Right lobe of liver (tissue), 6 donors: Measurements from ENCODE around the gene DSCAM. TPM values are rescaled to one million over a fixed set of nuclear protein-coding genes. Genes with fewer than 3 reads are reported as not detected.

Source experiments
- ATAC-seq, 4 donors: fragments of 200-7000 bp; cut with Tn5 transposase; one replicate each; pipeline ENCODE4 v1.9.1; 2020; ENCODE audit warnings: mild to moderate bottlenecking in 4 of 4, moderate library complexity in 4 of 4
- DNase-seq, 3 donors: peaks; one replicate each; pipeline ENCODE4 v3.0.0-alpha.2; 2020
- H3K27ac ChIP-seq, 3 donors: fragments of 200-600 bp; one replicate each; pipeline ENCODE4 v1.8.0; 2022
- H3K27me3 ChIP-seq, 2 donors: fragments of 200-600 bp; one replicate each; pipeline ENCODE4 v1.8.0; 2022
- H3K36me3 ChIP-seq, 4 donors: fragments of 200-600 bp; sonication (generic) in 1 of 4; one replicate each; pipeline versions ENCODE4 v1.5.1 to v1.8.0; 2017 to 2022; ENCODE audit warnings: control low read depth in 1 of 4
- H3K4me1 ChIP-seq, 4 donors: fragments of 200-600 bp; sonication (generic) in 1 of 4; one replicate each; pipeline versions ENCODE4 v1.5.1 to v1.8.0; 2017 to 2022; ENCODE audit warnings: control low read depth in 1 of 4
- H3K4me3 ChIP-seq, 3 donors: fragments of 200-600 bp; one replicate each; pipeline ENCODE4 v1.8.0; 2022
- H3K9me3 ChIP-seq, 4 donors: fragments of 200-600 bp; sonication (generic) in 1 of 4; one replicate each; pipeline versions ENCODE4 v1.5.1 to v1.8.0; 2017 to 2022; ENCODE audit warnings: control low read depth in 1 of 4
- CTCF ChIP-seq, 4 donors: fragments of 200-600 bp in 3 of 4; fragments of 450-650 bp in 1 of 4; IDR thresholded peaks; one replicate each; pipeline versions ENCODE4 v1.5.1 to v1.8.0; 2016 to 2022; ENCODE audit warnings: antibody characterized with exemption in 4 of 4, mild to moderate bottlenecking in 2 of 4
- POLR2A ChIP-seq: fragments of 450-650 bp; IDR thresholded peaks from one replicate; pipeline ENCODE4 v1.6.1; 2017; ENCODE audit warnings: antibody characterized with exemption, mild to moderate bottlenecking
- WGBS: methylation state at CpG from one replicate; pipeline ENCODE4 v1.1.6; 2018; ENCODE audit warnings: low coverage, low lambda C conversion rate; ENCODE audit not compliant: insufficient coverage; ENCODE audit errors: missing lambda C conversion rate; 5-methylcytosine and 5-hydroxymethylcytosine counted together
- intact Hi-C, 2 donors: fragments of 100-400 bp; cut with DNase I; formaldehyde crosslinking; loops; one replicate each; pipeline versions ENCODE4 v1.11.2 to v1.14.1; 2022
- total RNA-seq, 6 experiments: library from RNA; depleted of rRNA in 2 of 6; stranded (reverse); fragments of >200 nt in 2 of 6; fragmentation: NEBNext Ultra II Directional in 3 of 6; extraction: Animal tissue kit (Norgen Biotek cat#: 25700) in 3 of 6; gene quantifications; one replicate each; pipeline versions ENCODE4 v1.1.0 to v1.2.4, GENCODE V29; 2016 to 2023
- donor health status: DM: no; HTN: yes; CAD: no.
- donor health status: DM: no; HTN: no; CAD: no.
- donor health status: DM: no; HTN: no; CAD: no.
- donor health status: DM: no; HTN: yes; CAD: no.
- donor health status: DM: no; HTN: yes; CAD: no.

DSCAM gene
- total RNA-seq, 6 experiments from 2014 or later = 0.04 to 0.16 (median 0.06) TPM; not detected in 2

- DNase-seq (no peak), ATAC-seq (no peak)
- Histone ChIP-seq H3K4me3 (no peak overlapping the region), H3K4me1 (no peaks in the 10 kb centered on the region), H3K36me3 (no peaks in the 10 kb centered on the region), H3K27me3 (no peaks in the 10 kb centered on the region), H3K27ac (no peak overlapping the region), H3K9me3 (no peaks in the 10 kb centered on the region)
- 59% methylated on average over 7 of the region's 7 CpGs for WGBS
- intact Hi-C loops = no loop called here
- TF ChIP-seq POLR2A = no peak
- TF ChIP-seq CTCF (IDR thresholded peaks at IDR 0.05) = no peak
Measured at GRCh38 chr21:40882192-40882915, 35.4 kb upstream of the DSCAM start.

GRCh38 chr21:40881767-40882166 lies 34.8 kb upstream of the DSCAM start:
- intact Hi-C loops = no loop called here

DNA sequence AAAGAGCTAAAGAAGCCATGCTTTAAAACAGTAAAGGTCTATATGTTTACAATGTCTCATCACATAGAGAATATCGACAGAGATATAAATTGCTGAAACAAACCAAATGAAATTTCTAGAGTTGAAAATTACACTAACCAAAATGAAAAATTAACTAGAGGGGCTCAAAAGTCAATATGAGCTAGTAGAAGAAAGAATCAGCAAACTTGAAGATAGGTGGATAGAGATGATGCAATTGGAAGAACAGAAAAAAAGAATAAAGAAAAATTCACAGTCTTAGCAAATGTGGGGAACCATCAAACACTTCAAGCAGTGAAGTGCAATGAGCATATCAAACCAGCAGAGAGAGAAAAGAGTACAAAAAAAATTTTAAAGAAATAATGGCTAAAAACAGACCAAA lies 24.1 kb upstream of the DSCAM start:
- Histone ChIP-seq H3K36me3 (no peaks in the 10 kb centered on the region), H3K4me3 (no peak overlapping the region), H3K9me3 (no peaks in the 10 kb centered on the region), H3K27ac (no peak overlapping the region), H3K27me3 (peaks cover 0 to 7% of the 10 kb centered on the region in 2 donors), H3K4me1 (no peaks in the 10 kb centered on the region)
- TF ChIP-seq CTCF (IDR thresholded peaks at IDR 0.05) (no peak), POLR2A (no peak)
- WGBS = 67% methylated on average over 1 of the region's 1 CpG
- ATAC-seq = no peak
- DNase-seq = no peak
- intact Hi-C loops = no loop called here

More at GRCh38 chr21:40881767-40882166, 34.8 kb upstream of the DSCAM start:
- Histone ChIP-seq H3K4me3 (no peak overlapping the region), H3K36me3 (no peaks in the 10 kb centered on the region), H3K27me3 (no peaks in the 10 kb centered on the region), H3K9me3 (no peaks in the 10 kb centered on the region), H3K27ac (no peak overlapping the region), H3K4me1 (no peaks in the 10 kb centered on the region)
- ATAC-seq = no peak
- no peak for DNase-seq
- TF ChIP-seq POLR2A = no peak
- no peak for TF ChIP-seq CTCF (IDR thresholded peaks at IDR 0.05)
- 33% methylated on average over 2 of the region's 2 CpGs for WGBS

- intact Hi-C loops = no loop called here
- TF ChIP-seq CTCF (IDR thresholded peaks at IDR 0.05) = no peak
- no peak for ATAC-seq
- DNase-seq = no peak
- Histone ChIP-seq H3K4me1 (no peaks in the 10 kb centered on the region), H3K27ac (no peak overlapping the region), H3K9me3 (no peaks in the 10 kb centered on the region), H3K36me3 (no peaks in the 10 kb centered on the region), H3K27me3 (peaks cover 0 to 7% of the 10 kb centered on the region in 2 donors), H3K4me3 (no peak overlapping the region)
- 74% methylated on average over 3 of the region's 4 CpGs for WGBS
Measured at GRCh38 chr21:40863839-40864238, 16.9 kb upstream of the DSCAM start.

DNA sequence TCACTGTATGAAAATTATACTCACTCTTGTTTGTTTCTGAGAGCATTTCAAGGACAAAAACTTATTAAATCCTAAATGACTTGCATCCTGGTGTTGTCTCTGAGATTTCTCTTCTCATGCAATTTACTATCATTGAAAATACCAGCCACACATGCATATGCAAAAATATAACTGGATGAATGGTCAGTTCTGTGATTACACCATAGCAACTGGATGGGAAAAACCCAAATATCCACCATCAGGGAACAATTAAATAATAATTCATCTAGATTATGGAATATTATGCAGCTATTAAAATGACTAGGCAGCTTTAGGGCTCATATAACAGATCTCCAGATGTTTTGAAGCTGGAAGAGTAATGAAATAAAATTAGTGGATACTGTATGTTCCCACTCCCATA lies 11.6 kb upstream of the DSCAM start:
- TF ChIP-seq POLR2A (no peak), CTCF (IDR thresholded peaks at IDR 0.05) (no peak)
- H3K27ac ChIP-seq = no peak overlapping the region
- H3K4me1 ChIP-seq = no peaks in the 10 kb centered on the region
- intact Hi-C loops = no loop called here
- no peaks in the 10 kb centered on the region for H3K27me3 ChIP-seq
- DNase-seq (no peak), ATAC-seq (no peak)
- H3K36me3 ChIP-seq = no peaks in the 10 kb centered on the region
- H3K9me3 ChIP-seq = no peaks in the 10 kb centered on the region
- H3K4me3 ChIP-seq = no peak overlapping the region
